Endothelial cell of umbilical vein (primary cell): ENCODE data around the gene GPN3. TPM values are rescaled to one million over a fixed set of nuclear protein-coding genes. Genes with fewer than 3 reads are reported as not detected.

Experiments
- BruUV-seq: library from RNA; stranded (reverse); fragments of 400-500 nt; replicated peaks from 2 replicates; lab custom pipeline; 2021; lab: Mats Ljungman, UMichigan
- CTCF ChIA-PET: fragments of 300-600, 350-600 bp; sonication (Branson Sonifier 250); formaldehyde crosslinking; loops from one replicate; lab custom pipeline; 2021; ENCODE audit warnings: antibody characterized with exemption, inconsistent platforms; lab: Charles Lee
- POLR2A ChIA-PET: fragments of 300-600, 350-600 bp; sonication (Branson Sonifier 250); formaldehyde crosslinking; loops from one replicate; lab custom pipeline; 2021; ENCODE audit warnings: antibody characterized with exemption, inconsistent platforms; lab: Charles Lee
- DNase-seq: peaks from one replicate; pipeline ENCODE4 v3.0.0-alpha.2; 2011; ENCODE audit warnings: low read depth, low spot score
- FAIRE-seq: peaks from 2 replicates; lab custom pipeline; 2011; peaks lifted over from hg19 to GRCh38; lab: Jason Lieb, UNC
- H2AFZ ChIP-seq: 2 replicates; pipeline ENCODE4 v1.6.0; 2012; ENCODE audit warnings: low read depth, low read length, control low read depth, inconsistent platforms
- H3K27ac ChIP-seq: 2 replicates; pipeline ENCODE4 v1.5.1; 2011; ENCODE audit warnings: low read depth, mild to moderate bottlenecking, control low read depth, low read length, moderate library complexity; ENCODE audit not compliant: insufficient read depth
- H3K27me3 ChIP-seq, 2 experiments: 2 replicates each; pipeline versions ENCODE4 v1.6.0 to v1.6.1; 2011; ENCODE audit warnings: low read length in 2 of 2, mixed read lengths in 1 of 2; ENCODE audit not compliant: control insufficient read depth in 2 of 2, insufficient read depth in 2 of 2
- H3K36me3 ChIP-seq, 2 experiments: 2 replicates in 1 of 2; 3 replicates in 1 of 2; pipeline ENCODE4 v1.5.1; 2011; ENCODE audit warnings: low read length in 2 of 2, mild to moderate bottlenecking in 1 of 2, moderate library complexity in 1 of 2; ENCODE audit not compliant: control insufficient read depth in 2 of 2, insufficient read depth in 2 of 2; ENCODE audit errors: extremely low read depth in 1 of 2
- H3K4me1 ChIP-seq: 3 replicates; pipeline ENCODE4 v1.5.1; 2011; ENCODE audit warnings: mild to moderate bottlenecking, low read length; ENCODE audit not compliant: control insufficient read depth, insufficient read depth; ENCODE audit errors: extremely low read depth
- H3K4me2 ChIP-seq: 2 replicates; pipeline ENCODE4 v1.6.1; 2011; ENCODE audit warnings: low read length, control low read depth, mixed read lengths; ENCODE audit not compliant: insufficient read depth
- H3K4me3 ChIP-seq, 3 experiments: fragments of 200-600 bp in 1 of 3; sonication (generic), shearing (Covaris generic) in 1 of 3; replicated peaks in 1 of 3; 2 replicates each; pipeline ENCODE4 v1.5.1; 2011 to 2016; ENCODE audit warnings: control low read depth in 3 of 3, low read length in 3 of 3, mild to moderate bottlenecking in 2 of 3, inconsistent platforms in 1 of 3, low read depth in 1 of 3, moderate library complexity in 1 of 3; ENCODE audit not compliant: insufficient read depth in 1 of 3
- H3K79me2 ChIP-seq: 2 replicates; pipeline ENCODE4 v1.6.0; 2012; ENCODE audit warnings: low read length, inconsistent platforms; ENCODE audit not compliant: control insufficient read depth, insufficient read depth
- H3K9ac ChIP-seq: replicated peaks from 2 replicates; pipeline ENCODE3; 2011; ENCODE audit warnings: low read length, control low read depth; ENCODE audit not compliant: insufficient read depth; ENCODE audit errors: extremely low read depth
- H3K9me1 ChIP-seq: replicated peaks from 3 replicates; pipeline ENCODE4 v1.6.0; 2011; ENCODE audit warnings: mild to moderate bottlenecking, low read length; ENCODE audit not compliant: control insufficient read depth, insufficient read depth; ENCODE audit errors: extremely low read depth
- H3K9me3 ChIP-seq: replicated peaks from 2 replicates; pipeline ENCODE4 v1.5.1; 2012; ENCODE audit warnings: low read length, inconsistent platforms; ENCODE audit not compliant: control insufficient read depth, insufficient read depth
- H4K20me1 ChIP-seq: replicated peaks from 2 replicates; pipeline ENCODE3; 2011; ENCODE audit warnings: mild to moderate bottlenecking, low read length; ENCODE audit not compliant: control insufficient read depth, insufficient read depth; ENCODE audit errors: extremely low read depth
- EZH2 ChIP-seq: IDR thresholded peaks from 2 replicates; pipeline ENCODE4 v1.6.1; 2012; ENCODE audit warnings: borderline replicate concordance, low read depth, mild to moderate bottlenecking, moderate library complexity, low read length, inconsistent platforms; ENCODE audit not compliant: severe bottlenecking
- FOS ChIP-seq: IDR thresholded peaks from 2 replicates; pipeline ENCODE4 v1.6.1; 2011; ENCODE audit warnings: mild to moderate bottlenecking, low read length, moderate library complexity, borderline replicate concordance; ENCODE audit not compliant: insufficient read depth
- GATA2 ChIP-seq: IDR thresholded peaks from 2 replicates; pipeline ENCODE4 v1.7.0; 2011; ENCODE audit warnings: low read depth, mild to moderate bottlenecking, moderate library complexity, mixed read lengths, low read length; ENCODE audit not compliant: insufficient read length, insufficient read depth
- JUN ChIP-seq: IDR thresholded peaks from 2 replicates; pipeline ENCODE4 v1.6.1; 2011; ENCODE audit warnings: borderline replicate concordance, low read depth; ENCODE audit not compliant: insufficient read length, insufficient read depth
- MYC ChIP-seq: IDR thresholded peaks from one replicate; pipeline ENCODE4 v1.6.1; 2011; ENCODE audit warnings: mild to moderate bottlenecking, low read depth, low read length
- POLR2A ChIP-seq: IDR thresholded peaks from 2 replicates; pipeline ENCODE4 v1.6.1; 2012; ENCODE audit warnings: low read depth, mild to moderate bottlenecking, control low read depth, low read length
- POLR2AphosphoS5 ChIP-seq: IDR thresholded peaks from 2 replicates; pipeline ENCODE4 v1.6.1; 2012; ENCODE audit warnings: low read depth, mild to moderate bottlenecking, control low read depth, low read length, moderate library complexity; ENCODE audit not compliant: insufficient read depth
- dilution Hi-C: fragments of 300-500 bp; cut with MboI; formaldehyde crosslinking; loops from one replicate; pipeline ENCODE4 v1.15.0; 2019; ENCODE audit warnings: low sequenced_read_pairs; ENCODE audit not compliant: extremely low pct_ligation_motif_present
- intact Hi-C: fragments of 100-400 bp; cut with micrococcal nuclease; formaldehyde crosslinking; loops from one replicate; pipeline ENCODE4 v1.10.0; 2022
- polyA plus RNA-seq, 4 experiments: library from polyadenylated mRNA; depleted of rRNA in 3 of 4; stranded (reverse) in 3 of 4; unstranded in 1 of 4; fragments of >200 nt; gene quantifications; 2 replicates each; pipeline versions ENCODE4 v1.2.1 to v1.2.3, GENCODE V29; 2011 to 2012; ENCODE audit warnings: missing spikeins in 1 of 4
- total RNA-seq: library from RNA; stranded (reverse); gene quantifications from 2 replicates; pipeline ENCODE4 v1.2.3, GENCODE V29; 2021
- TF ChIP-seq, protein P1 (sequence below): IDR thresholded peaks from 2 replicates; pipeline ENCODE4 v1.6.1; 2011; ENCODE audit not compliant: insufficient read depth, insufficient read length
- TF ChIP-seq, protein P2 (sequence below), 2 donors: IDR thresholded peaks; 1 replicate in 1 of 2; 2 replicates in 1 of 2; pipeline ENCODE4 v1.5.1; 2011; ENCODE audit warnings: low read length in 2 of 2, mild to moderate bottlenecking in 2 of 2, moderate library complexity in 2 of 2, control low read depth in 1 of 2, inconsistent platforms in 1 of 2, low read depth in 1 of 2; ENCODE audit not compliant: insufficient read depth in 1 of 2; ENCODE audit errors: extremely low read depth in 1 of 2

Gene GPN3
- total and polyA plus RNA-seq, 2 donors (not counting 3 experiments of a cell fraction or from before 2014, with no cell fraction given), result 26.6 to 29.6 TPM

DNA sequence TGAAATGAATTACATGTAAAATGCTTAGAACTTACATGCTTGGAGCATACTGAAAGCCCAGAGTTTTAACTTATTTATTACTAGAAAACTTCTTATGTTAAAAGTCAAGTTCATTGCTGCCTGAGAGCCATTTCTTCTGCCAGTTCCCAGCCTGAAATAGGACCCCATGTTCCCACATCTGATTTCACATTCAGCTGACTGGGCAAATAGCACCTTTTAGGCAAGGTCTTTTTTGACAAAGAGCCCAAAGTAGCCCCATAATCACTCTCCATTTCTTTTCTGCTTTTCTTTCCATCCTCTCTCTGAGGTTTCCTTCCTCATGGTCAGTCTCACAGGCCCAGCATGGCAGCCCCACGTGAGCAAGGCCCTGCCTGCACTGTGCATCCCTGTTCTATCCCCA lies 16.8 kb downstream of the GPN3 start:
- Histone ChIP-seq H3K27ac (no peak overlapping the region), H3K9me1 (no peaks in the 10 kb centered on the region), H3K79me2 (peaks cover 34% of the 10 kb centered on the region), H3K9ac (no peak overlapping the region), H3K9me3 (no peaks in the 10 kb centered on the region), H4K20me1 (no peaks in the 10 kb centered on the region), H3K27me3 (no peaks in the 10 kb centered on the region), H2AFZ (no peak overlapping the region), H3K4me3 (no peak overlapping the region), H3K4me1 (peaks cover 5% of the 10 kb centered on the region), H3K4me2 (no peak overlapping the region), H3K36me3 (peaks cover 0 to 2% of the 10 kb centered on the region in 2 experiments)
- no TSS peak for BruUV-seq
- intact Hi-C loops (loop anchor here (5.0 kb wide), 2 partner anchors 291 to 436 kb away; partner anchors contain the start of gene PPP1CC), dilution Hi-C loops (no loop called here)
- FAIRE-seq, result no peak
- TF ChIP-seq POLR2AphosphoS5 (no peak), GATA2 (no peak), JUN (no peak), EZH2 (no peak), POLR2A (no peak), FOS (no peak), MYC (no peak)
- TF ChIP-seq, protein P1, sequence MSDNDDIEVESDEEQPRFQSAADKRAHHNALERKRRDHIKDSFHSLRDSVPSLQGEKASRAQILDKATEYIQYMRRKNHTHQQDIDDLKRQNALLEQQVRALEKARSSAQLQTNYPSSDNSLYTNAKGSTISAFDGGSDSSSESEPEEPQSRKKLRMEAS, result no peak
- TF ChIP-seq, protein P2, sequence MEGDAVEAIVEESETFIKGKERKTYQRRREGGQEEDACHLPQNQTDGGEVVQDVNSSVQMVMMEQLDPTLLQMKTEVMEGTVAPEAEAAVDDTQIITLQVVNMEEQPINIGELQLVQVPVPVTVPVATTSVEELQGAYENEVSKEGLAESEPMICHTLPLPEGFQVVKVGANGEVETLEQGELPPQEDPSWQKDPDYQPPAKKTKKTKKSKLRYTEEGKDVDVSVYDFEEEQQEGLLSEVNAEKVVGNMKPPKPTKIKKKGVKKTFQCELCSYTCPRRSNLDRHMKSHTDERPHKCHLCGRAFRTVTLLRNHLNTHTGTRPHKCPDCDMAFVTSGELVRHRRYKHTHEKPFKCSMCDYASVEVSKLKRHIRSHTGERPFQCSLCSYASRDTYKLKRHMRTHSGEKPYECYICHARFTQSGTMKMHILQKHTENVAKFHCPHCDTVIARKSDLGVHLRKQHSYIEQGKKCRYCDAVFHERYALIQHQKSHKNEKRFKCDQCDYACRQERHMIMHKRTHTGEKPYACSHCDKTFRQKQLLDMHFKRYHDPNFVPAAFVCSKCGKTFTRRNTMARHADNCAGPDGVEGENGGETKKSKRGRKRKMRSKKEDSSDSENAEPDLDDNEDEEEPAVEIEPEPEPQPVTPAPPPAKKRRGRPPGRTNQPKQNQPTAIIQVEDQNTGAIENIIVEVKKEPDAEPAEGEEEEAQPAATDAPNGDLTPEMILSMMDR (IDR thresholded peaks at IDR 0.05; ENCODE audit: extremely low read depth in 1 of 2, insufficient read depth in 1 of 2, low read depth in 1 of 2, low read length in 2 of 2), result no peak
- ChIA-PET CTCF (interaction anchor here (1.5 to 3.5 kb wide), 7 partner anchors 10 to 436 kb away, joined by 4 to 101 read pairs (median 11); partner anchors contain the start of genes FAM216A and GPN3), POLR2A (no interaction called here)
- no peak for DNase-seq
